HG03108 (cell line): Measurements from ENCODE around the gene LCP1.

ENCODE experiments used
- ATAC-seq: cut with Tn5 transposase; IDR thresholded peaks from one replicate; pipeline ENCODE4 v1.9.1; 2021; ENCODE audit warnings: moderate library complexity; ENCODE audit not compliant: unreplicated experiment

The LCP1 gene

DNA sequence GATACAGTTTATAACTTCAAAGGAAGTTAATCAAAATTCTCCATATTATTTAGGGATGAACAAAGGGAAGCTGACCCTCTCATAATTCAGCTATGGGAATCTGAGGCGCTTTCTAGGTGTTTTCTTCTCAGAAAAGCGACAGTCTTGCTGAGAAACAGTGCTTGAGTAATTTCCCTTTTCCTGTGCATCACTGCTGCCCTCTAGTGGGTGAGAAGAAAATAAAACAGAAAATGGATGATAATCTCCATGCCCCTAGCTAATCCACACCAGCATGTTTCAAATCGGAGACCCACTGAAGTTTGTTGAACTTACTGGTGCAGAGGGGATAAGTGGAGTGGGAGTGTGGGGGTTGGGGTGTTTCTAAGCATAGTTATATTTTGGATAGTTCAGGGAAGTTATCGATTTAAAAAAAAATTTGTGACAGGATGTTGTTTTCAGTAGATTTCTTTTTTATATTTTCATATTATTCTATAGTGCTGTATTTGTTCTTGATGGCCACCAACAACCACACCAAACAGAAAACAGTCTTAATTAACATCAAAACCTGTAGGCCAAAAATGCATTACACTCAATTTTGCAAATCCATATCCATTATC lies 21.4 kb downstream of the LCP1 start:
- no peak for ATAC-seq

DNA sequence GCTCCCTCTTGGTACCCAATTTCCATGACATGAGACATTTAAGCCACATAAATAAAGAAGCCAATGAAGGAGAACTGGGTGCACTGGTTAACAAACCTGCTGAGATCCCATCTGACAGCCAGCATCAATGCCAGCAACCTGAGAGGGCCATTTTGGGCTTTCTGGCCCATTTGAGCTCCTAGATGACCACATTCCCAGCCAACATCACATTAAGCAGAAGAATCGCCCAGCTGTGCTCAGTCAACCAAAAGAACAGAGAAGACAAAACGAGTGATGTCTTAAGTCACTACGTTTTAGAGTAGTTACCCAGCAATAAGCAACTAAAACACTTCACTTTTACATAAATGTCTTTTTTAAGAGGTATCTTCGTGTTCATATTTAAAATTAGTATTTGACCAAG lies 21.9 kb downstream of the LCP1 start:
- no peak for ATAC-seq

DNA sequence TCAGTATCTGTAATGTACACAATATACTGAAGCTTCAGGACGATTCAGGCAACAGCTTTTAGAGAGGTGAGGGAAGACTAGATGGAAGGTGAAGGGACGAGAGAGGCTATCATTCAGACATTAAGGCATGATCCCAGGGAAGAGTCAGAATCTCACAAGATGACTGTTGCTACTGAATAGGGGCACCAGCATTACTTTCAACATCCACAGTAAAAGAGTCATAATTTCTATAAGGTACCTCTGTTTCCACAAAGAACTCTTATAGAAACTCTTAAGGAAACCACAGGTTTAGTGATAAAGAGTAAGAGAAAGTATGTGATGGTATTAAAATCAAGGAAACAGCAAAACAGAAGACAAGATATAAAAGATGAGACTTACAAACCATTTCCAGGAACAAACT lies 23.0 kb downstream of the LCP1 start:
- ATAC-seq = no peak

DNA sequence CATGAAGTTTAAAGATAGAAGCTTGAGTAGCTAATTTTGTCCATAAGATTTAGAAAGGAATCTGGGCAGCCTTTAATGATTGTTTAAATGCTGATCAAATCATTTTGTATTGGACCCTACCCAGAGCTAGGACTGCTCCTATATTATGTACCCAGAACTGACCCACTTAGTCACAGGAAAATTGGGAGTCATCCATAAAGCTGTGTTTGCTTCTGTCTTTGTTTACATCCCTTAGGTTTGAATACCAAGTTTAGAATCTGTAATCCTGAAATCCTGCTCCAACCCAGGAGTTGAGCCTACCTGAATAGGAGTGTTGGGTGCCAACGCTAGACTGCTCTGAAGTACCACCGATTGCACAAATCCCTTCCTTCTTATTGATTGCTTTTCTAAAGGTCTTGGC lies 23.8 kb downstream of the LCP1 start:
- no peak for ATAC-seq

DNA sequence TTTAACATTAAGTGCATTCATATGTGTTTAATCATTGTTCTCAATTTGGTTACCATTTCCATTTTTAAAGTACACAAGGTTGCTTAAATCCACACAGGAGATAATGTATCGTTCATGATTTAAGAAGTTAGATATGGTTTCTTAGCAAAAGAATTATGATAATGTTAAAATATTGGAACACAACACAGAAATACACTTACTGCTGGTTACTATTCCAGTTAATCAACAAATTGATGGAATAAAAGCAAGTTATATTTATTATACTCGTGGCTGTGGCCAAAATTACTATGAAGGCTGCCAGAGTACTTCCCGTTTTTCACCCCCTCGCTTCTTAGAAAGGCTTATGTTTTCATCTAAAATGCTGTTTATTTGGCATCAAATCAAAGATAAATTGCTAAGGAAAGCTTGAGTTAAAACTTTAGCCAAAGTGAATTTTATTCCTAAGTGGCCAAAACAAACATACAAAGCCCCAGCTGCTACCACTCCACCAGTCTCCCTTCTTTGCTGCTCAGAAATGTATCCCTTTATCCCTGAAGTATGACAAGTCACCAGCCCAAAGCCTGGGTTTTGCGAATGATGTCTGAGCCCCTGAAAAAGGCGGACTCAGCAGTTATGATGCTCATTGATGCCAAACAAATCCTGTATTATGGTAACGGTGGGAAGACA lies 27.7 kb downstream of the LCP1 start:
- no peak for ATAC-seq

DNA sequence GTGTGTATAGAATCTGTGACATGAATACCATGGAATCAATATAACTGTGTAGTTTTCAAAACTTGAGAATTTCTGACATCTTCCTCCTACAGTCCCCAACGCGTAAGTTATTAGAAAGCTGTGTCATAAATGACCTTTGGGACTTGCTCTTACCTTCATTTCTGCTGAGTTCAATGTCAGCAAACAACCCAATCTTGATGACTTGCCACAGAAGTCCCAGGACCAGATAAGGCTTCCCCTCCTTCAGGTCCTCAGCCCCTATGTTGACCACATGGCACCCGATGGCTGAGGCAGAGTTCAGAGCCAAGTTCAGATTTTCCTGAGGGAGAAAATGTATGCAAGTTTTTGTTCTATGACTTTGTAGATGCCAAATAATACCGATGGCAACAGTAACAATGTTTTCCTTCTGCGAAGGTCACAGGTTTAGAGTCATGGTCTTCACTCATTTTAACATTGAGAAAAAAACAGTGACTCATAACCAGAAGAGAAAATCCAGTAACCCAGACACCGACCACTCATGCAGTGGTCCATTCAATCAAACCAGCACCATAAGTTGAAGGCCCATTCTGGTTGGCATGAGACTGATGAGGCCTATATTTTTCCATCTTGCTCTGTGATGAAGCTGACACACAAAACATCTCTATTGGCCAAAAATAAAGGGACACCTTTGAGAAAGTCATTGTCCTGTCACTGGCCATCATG lies 29.2 kb downstream of the LCP1 start:
- no peak for ATAC-seq

DNA sequence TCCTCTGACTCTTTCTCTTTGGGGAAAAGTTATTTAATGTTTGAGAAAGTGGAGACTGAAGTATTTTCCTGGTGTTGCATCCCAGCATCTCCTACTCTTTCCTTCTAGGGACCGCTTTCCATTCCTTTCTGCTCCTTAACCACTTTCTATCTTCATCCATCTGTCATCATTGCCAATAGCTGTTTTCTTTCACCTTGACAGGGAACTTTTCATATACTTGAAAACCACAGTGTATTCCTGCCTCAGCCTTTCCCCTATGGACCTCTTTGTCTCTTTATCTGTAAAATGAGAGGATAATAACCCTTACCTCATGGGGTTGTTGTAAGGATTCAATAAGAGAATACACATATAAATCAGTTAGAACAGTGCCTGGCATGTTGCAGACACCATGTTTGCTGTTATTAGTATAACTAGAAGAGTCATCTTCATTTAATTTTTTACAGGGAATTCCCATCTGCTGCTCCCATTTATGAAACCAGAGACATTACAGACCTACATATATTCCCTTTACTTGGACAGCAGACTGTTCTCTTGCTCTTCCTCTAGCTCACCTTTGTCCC lies 31.8 kb downstream of the LCP1 start:
- no peak for ATAC-seq

DNA sequence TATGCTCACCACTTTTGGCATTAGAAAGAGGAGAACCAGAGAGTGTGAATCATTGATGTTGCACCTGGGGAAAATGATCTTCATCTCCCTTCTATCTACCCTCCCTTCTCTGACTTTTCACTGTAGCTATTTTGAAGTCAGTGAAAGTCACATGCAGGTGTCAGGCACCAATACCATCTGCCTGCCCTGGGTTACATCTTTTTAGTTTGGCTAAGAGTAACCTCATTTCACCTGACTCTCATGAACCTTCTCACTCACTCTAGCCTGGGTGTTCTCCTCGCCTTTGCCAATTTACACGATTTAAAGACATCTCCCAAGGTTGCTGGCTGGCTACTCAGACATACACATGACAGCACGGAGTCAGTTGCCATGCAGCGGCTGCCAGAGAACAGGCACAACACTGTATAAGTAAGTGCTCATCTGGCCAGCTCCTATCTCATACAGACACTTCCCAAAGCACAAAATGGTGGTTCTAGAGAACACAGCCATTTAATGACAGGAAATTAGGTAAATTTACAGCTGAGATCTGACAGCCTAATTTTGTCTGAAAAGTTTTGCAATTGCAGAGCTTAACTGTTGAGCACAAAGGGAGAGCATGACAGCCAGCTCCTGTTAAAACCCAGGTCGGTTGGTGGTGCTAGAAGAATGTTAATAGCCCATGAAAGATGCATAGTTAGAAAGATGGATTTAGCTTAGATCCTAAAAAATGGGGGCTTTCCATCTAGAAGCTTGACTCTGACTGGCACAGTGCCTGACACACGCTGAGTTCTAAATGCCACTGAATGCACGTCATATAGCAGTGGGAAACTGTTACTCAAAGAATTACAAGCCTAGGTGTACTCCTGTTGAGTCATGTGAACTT lies 32.5 kb downstream of the LCP1 start:
- no peak for ATAC-seq

DNA sequence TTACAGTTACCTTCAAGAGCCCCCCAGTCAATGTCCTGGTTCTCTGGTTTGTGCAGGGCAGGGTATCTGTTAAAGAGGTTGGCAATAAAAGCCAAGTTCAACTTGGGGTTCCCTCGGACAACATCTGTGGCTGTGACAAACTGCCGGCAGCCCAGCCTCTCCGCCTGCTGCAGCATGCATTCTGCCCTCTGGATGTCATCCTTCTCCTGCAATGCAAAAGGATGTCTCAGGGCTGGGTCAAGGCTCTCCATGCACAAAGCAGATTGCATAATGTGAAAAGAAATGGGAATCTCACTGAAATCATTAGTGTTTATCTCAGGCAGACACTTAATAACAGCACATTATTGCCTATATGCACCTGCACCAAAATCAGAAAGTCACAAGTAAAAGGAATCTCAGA lies 35.1 kb downstream of the LCP1 start:
- ATAC-seq = no peak

DNA sequence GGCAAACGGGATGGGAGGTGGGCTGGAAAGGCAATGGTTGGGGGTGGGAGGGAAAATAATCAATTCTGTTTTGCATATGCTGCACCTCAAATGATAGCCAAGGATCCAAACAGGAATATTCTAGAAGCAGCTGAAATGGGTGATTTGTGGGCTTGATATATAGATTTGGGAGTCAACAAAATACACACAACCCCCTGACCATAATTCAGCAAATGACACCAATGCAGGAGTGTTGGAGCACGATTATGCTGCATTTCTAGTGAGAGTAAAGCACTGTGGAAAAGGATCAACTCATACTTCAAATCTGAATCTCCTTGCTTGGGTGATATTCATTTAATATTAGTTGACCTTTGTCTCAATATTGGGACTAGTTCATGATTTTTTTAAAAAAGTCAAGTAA lies 36.0 kb downstream of the LCP1 start:
- ATAC-seq = no peak

DNA sequence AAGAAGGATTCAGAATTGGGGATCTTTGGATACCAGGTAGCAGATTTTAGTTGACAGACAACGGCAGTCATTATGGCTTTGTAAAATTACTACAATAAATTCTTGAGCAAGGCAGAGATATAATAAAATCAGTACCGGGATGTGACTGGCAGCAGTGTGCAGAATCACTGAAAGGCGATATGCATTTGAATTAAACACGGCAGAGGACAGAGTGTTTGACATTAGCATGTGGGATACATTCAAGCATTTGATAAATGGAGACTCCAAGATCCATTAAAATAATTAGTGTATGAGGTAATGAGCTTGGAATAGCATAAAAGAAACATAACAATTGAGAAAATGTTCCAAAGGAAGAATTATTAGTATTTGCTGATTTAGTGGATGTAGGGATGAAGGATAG lies 36.8 kb downstream of the LCP1 start:
- no peak for ATAC-seq

DNA sequence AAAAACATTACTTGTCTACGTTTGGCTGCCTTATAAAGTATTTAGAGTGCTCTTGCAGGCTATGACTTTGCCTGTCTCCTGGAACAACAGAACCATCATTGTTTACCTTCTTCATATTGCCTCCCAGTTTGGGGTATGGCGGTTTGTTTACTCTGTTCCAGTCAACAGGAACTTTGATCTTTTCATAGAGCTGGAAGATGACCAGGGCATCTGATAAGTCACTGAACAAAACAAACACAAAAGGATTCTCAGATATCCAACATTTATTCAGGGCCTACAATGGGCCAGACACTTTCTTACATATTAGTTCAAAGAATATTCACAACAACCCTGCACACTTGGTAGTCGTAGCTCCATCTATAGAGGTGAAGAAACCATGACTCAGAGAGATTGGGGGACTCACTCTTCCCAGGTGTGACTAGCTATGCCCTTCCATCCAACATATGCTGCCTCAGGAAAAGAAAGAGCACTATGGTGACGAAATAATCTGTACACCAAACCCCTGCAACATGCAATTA lies 38.7 kb downstream of the LCP1 start:
- no peak for ATAC-seq

DNA sequence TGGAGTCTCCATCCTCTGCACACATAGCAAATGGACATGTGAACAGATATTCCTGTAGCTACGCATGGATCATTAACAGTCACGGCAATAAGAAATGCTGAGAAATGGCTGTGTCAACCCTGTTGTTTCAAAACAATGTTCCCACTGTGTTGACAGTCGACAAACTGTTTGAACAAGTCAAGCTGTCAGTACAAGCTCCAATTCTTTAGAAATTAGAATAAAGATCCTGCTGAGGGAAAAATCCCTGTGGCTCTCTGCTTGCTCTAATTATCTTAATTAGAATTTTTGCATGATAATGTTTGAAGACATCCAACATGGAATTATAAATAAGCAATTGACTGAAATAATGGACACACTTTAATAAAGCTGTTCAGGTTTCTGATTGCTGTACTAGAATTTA lies 39.2 kb downstream of the LCP1 start:
- no peak for ATAC-seq

DNA sequence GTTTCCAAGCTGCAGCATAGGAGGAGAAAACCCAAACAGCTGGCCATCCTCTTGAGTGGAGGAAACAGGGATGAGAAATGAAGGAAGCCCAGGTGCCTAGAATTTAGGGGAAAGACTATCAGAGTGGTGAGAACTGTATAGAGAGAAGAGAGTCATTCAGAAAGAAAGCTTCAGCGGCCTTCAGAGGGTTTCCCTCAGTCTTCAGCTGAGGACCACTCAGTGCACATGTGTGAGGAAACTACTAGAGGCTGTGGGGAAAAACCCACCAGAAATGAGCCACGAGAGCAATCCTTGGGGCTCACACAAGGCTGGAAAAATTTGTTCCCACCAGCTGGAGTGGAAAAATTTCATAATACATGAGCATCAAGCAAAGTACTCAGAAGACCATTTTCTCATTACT lies 41.9 kb downstream of the LCP1 start:
- no peak for ATAC-seq

DNA sequence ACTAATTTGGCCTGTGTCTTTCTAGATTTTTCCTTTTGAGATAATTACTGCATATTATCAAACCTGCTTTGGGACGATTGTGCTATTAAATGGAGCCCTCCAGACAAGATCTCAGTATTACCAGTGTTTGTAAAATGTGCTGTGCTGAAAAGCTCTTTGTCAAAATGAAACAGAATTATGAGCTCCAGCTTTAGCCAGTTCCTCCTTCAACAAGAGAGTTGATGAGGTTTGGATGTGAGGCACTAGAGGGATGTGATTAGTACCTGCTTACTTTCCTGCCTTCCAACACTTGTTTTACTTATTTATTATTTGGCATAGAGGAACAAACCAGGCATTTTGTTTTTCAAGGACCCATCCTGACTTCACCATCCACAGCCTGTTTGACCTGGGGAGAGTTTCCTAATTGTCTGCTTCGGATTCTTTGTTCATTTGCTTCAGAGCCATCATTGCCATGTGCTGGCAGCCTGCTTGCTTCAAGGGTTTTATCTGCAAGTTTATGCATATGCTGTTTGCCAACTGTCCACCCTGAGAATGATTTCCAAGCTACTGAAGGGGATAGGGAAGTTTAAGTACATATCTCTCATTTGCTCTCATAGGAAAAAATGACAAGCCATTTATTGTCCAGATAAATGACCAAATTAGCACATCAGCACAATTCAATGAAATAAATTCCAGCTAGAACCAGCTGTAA lies 44.2 kb downstream of the LCP1 start:
- no peak for ATAC-seq

DNA sequence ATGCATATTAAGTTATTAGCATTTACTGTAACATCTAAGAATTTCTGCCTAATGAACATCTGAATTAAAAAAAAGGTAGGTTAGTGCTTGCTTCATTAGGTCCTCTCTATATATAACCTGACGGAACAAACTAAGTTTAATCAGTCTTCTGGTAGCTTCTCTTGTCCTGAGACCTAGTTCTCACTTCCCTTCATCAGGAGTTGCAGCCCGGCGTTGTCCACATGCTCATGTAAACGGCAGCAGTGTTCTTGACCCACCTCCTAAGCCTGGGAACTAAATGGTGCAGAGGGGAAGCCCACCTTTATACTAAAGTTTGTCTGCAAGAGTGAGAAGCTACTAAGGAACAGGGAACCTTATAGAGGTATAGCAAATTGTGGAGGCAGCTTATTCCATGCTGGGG lies 45.3 kb downstream of the LCP1 start:
- no peak for ATAC-seq

DNA sequence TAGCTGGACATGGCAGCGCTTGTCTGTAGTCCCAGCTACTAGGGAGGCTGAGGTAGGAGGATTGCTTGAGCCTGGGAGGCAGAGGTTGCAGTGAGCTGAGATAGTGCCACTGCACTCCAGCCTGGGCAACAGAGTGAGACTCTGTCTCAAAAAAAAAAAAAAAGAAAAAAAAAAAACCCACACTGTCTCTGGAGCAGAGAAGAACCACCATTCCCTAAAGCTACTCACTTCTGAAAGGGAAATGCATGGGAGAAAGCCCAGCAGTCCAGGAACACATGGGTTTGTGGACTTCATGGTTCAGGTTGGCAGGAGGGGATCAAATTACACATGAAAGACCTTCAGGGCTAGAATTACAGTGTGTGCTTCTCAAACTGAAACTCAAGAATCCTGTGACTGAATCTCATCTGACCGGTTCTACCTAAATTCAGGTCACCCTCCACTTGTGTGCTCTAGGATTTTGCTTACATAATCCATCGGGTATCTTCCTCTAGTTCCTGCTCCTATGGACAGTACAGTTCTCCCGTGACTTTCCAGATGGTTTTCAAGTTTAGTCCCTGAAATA lies 46.9 kb downstream of the LCP1 start:
- no peak for ATAC-seq

DNA sequence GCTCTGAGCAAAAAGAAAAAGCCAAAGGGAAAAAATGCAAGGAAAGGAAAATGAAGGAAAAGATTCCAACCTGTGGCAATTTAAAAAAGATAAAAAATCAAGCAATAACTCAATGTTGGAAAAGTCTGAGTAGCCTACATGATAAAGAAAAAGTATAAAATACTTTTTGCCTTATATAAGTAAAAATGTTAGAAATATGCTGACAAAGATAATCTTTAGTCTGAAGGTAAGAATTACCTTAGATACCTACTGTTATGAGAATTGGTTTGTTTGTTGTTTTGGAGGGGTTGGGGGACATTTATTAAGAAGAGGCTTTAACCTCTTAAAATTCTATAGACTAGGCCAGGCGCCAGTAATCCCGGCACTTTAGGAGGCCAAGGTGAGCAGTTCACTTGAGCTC lies 47.5 kb downstream of the LCP1 start:
- ATAC-seq = no peak

DNA sequence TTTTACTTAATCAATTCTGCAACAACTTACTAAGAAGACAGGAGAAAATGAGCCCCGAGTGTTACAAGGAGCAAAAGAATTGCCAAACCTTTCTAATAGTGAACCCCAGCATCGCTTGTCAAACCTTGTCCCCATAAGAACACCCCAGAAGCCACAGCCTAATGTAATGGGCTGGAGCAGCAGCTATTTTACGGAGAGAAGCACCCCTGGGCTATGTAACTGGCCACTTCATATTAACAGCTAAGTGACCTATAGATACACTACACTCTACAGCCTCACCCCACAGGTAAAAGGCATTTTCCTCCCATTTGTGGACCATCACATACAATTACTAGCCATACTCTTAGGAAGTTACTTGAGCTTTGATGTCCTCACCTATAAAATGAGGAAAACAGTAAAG lies 49.9 kb downstream of the LCP1 start:
- ATAC-seq = no peak

DNA sequence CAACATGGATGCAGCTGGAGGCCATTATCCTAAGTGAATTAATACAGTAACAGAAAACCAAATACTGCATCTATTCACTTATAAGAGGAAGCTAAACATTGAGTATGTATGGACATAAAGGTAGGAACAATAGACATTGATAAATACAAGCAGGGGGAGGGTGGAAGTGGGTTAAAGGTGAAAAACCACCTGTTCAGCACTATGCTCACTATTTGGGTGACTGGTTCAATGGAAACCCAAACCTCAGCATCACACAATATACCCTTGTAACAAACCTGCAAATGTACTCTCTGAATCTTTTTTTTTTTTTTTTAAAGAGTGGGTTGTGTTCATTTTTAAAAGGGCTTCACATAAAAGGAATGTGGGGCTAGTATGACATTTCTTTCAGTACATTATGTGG lies 50.3 kb downstream of the LCP1 start:
- no peak for ATAC-seq
